Testis (tissue), 3 donors: ENCODE results near the gene ADAMTSL1. TPM values are rescaled to one million over a fixed set of nuclear protein-coding genes. Genes with fewer than 3 reads are reported as not detected.

ENCODE experiments used
- DNase-seq: peaks from one replicate; pipeline ENCODE4 v3.0.0-alpha.2; 2019
- H3K27ac ChIP-seq, 2 donors: fragments of 200-600 bp; sonication (generic); one replicate each; pipeline ENCODE4 v1.5.1; 2019
- H3K27me3 ChIP-seq: fragments of 200-600 bp; sonication (generic); one replicate; pipeline ENCODE4 v1.5.1; 2019
- H3K36me3 ChIP-seq: fragments of 200-600 bp; sonication (generic); one replicate; pipeline ENCODE4 v1.5.1; 2017; ENCODE audit warnings: low read depth; ENCODE audit errors: missing control alignments
- H3K4me1 ChIP-seq: fragments of 200-600 bp; sonication (generic); one replicate; pipeline ENCODE4 v1.5.1; 2019
- H3K4me3 ChIP-seq, 2 donors: fragments of 200-600 bp; sonication (generic); one replicate each; pipeline ENCODE4 v1.5.1; 2017 to 2019
- H3K9me3 ChIP-seq: fragments of 200-600 bp; sonication (generic); one replicate; pipeline ENCODE4 v1.5.1; 2017
- POLR2A ChIP-seq: fragments of 450-650 bp; IDR thresholded peaks from one replicate; pipeline ENCODE4 v1.6.1; 2017; ENCODE audit warnings: antibody characterized with exemption, mild to moderate bottlenecking, moderate library complexity
- WGBS, 2 donors: methylation state at CpG; one replicate each; pipeline ENCODE4 v1.1.5; 2018; 5-methylcytosine and 5-hydroxymethylcytosine counted together
- intact Hi-C: fragments of 100-400 bp; cut with DNase I; formaldehyde crosslinking; loops from one replicate; pipeline ENCODE4 v1.15.1; 2023; ENCODE audit warnings: low total_unique reads
- polyA plus RNA-seq: library from polyadenylated mRNA; stranded (reverse); fragments of 350-450 nt; fragmentation: Illumina TruSeq; extraction: RNeasy Lipid Tissue Mini Kit (QIAGEN cat#74804); gene quantifications from one replicate; pipeline ENCODE4 v1.2.3, GENCODE V29; 2014; ENCODE audit warnings: low read depth, low replicate concordance; ENCODE audit not compliant: insufficient read depth
- total RNA-seq, 2 donors: library from RNA; depleted of rRNA; stranded (reverse); fragments of >200 nt; gene quantifications; one replicate each; pipeline ENCODE4 v1.2.3, GENCODE V29; 2016
- TF ChIP-seq, protein P1 (sequence below), 3 experiments: fragments of 450-650 bp in 2 of 3; fragments of 200-600 bp in 1 of 3; sonication (generic) in 1 of 3; IDR thresholded peaks; one replicate each; pipeline ENCODE4 v1.5.1; 2016 to 2019; ENCODE audit warnings: antibody characterized with exemption in 3 of 3, mild to moderate bottlenecking in 2 of 3, moderate library complexity in 1 of 3

Gene ADAMTSL1
- total and polyA plus RNA-seq, 3 donors from 2014 or later, result 4.7 to 12.3 (median 6.7) TPM

DNA sequence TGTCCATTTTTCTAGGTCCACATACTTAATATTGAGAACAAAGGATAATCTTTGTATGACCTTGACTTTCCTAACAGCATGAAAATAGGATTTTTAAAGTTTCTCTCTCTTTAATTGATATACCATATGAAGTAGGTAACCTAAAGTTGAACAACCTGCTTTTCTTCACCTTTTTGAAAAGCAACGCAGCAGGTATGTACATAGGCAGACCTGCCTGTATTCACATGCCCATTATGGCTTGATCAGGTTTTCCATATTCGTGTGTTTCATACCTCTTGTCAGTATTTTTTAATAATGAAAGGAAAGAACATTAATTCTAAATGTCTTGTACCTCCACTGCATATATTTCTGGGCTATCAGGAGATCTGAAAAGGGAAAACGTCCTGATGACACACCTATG is 1.5 kb upstream of the ADAMTSL1 start:
- no peak for DNase-seq
- Histone ChIP-seq H3K4me3 (no peak overlapping the region), H3K27ac (no peak overlapping the region), H3K27me3 (no peaks in the 10 kb centered on the region), H3K36me3 (no peaks in the 10 kb centered on the region), H3K9me3 (no peaks in the 10 kb centered on the region), H3K4me1 (peaks cover 21% of the 10 kb centered on the region)
- no peak for TF ChIP-seq POLR2A
- TF ChIP-seq, protein P1, sequence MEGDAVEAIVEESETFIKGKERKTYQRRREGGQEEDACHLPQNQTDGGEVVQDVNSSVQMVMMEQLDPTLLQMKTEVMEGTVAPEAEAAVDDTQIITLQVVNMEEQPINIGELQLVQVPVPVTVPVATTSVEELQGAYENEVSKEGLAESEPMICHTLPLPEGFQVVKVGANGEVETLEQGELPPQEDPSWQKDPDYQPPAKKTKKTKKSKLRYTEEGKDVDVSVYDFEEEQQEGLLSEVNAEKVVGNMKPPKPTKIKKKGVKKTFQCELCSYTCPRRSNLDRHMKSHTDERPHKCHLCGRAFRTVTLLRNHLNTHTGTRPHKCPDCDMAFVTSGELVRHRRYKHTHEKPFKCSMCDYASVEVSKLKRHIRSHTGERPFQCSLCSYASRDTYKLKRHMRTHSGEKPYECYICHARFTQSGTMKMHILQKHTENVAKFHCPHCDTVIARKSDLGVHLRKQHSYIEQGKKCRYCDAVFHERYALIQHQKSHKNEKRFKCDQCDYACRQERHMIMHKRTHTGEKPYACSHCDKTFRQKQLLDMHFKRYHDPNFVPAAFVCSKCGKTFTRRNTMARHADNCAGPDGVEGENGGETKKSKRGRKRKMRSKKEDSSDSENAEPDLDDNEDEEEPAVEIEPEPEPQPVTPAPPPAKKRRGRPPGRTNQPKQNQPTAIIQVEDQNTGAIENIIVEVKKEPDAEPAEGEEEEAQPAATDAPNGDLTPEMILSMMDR (IDR thresholded peaks at IDR 0.05), result no peak
- 74 to 75% methylated on average over 3 of the region's 3 CpGs for WGBS, 2 donors
- intact Hi-C loops, result no loop called here

DNA sequence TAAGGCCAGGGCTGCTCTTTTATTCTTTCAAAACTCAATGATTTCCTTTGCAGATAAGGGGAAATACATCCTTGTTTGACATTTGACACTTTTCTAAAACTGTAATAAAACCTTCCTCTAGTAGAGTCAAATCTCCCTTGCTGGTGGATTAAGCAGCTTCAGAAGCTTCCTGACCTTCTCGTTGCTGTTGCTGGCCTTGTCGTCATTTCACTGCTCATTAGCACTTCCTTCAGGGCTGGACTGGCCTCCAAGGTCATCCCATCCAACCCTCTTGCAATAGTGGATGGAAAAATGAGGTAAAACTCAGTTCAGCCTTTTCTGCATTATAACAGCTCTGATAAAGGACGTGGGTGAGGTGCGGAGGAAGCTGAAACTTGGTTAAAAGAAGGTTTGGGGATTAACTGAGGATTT is 1.1 kb upstream of the ADAMTSL1 start:
- WGBS, 2 donors, result 21 to 25% methylated on average over 4 of the region's 4 CpGs
- TF ChIP-seq, protein P1 (IDR thresholded peaks at IDR 0.05), result no peak
- no peak for TF ChIP-seq POLR2A
- no peaks in the 10 kb centered on the region for H3K27me3 ChIP-seq
- no peak overlapping the region for H3K4me3 ChIP-seq
- H3K27ac ChIP-seq, result no peak overlapping the region
- intact Hi-C loops, result no loop called here
- no peaks in the 10 kb centered on the region for H3K36me3 ChIP-seq
- H3K9me3 ChIP-seq, result no peaks in the 10 kb centered on the region
- H3K4me1 ChIP-seq, result peaks cover 21% of the 10 kb centered on the region
- DNase-seq, result peak; percentile 62

DNA sequence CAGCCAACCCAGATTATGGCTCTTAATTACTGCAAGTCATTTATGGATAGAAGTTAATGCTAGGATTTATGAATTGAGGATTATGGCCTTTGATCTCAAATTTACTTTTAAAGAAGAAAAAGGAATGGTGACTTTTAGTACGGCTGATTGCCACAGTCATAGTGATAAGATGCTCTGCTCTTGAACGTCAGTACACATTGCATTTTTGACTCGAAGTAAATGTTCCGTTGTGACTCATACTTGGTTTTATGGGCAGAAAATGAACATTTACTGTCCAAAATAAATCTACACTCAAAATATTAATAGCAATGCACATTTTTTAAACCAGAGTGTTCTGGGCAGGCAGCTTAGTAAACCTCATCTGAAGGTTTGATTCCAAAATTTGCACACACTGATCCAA is 830 bp downstream of the ADAMTSL1 start:
- intact Hi-C loops, result no loop called here
- no peaks in the 10 kb centered on the region for H3K27me3 ChIP-seq
- no peak overlapping the region for H3K4me3 ChIP-seq
- 25 to 37% methylated on average over 4 of the region's 4 CpGs for WGBS, 2 donors
- H3K9me3 ChIP-seq, result no peaks in the 10 kb centered on the region
- H3K36me3 ChIP-seq, result no peaks in the 10 kb centered on the region
- no peak overlapping the region for H3K27ac ChIP-seq
- H3K4me1 ChIP-seq, result peaks cover 21% of the 10 kb centered on the region
- DNase-seq, result no peak
- no peak for TF ChIP-seq POLR2A
- TF ChIP-seq, protein P1 (IDR thresholded peaks at IDR 0.05), result no peak

DNA sequence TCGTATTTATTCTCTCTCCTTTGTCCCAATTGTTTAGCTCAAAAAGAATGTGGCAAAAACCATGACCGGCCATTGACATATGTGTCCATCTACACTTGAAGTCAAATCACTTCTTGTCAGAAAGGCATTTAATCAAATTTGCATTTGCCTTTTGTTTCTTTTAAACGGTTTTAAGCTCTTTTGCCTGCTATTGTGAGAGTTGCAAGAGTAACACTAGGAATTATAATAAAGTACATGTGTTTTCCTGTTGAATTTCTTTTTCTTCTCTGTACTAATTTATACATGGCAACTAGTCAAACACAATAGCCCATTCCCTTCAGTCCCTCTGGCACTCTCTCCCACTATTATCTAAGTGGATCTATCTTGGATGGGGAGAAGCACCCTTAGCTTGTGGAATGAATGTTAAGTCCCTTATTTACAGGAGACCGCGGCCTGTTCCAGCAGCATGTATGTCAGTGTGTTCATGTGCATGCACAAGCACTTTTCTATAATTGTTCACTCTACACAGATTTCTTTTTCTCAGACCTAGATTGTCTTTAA is 3.2 kb downstream of the ADAMTSL1 start:
- Histone ChIP-seq H3K36me3 (no peaks in the 10 kb centered on the region), H3K27ac (no peak overlapping the region), H3K4me3 (no peak overlapping the region), H3K9me3 (no peaks in the 10 kb centered on the region), H3K4me1 (peaks cover 21% of the 10 kb centered on the region), H3K27me3 (no peaks in the 10 kb centered on the region)
- 83 to 87% methylated on average over 5 of the region's 5 CpGs for WGBS, 2 donors
- DNase-seq, result no peak
- intact Hi-C loops, result no loop called here
- TF ChIP-seq POLR2A, result no peak
- TF ChIP-seq, protein P1 (IDR thresholded peaks at IDR 0.05), result no peak

DNA sequence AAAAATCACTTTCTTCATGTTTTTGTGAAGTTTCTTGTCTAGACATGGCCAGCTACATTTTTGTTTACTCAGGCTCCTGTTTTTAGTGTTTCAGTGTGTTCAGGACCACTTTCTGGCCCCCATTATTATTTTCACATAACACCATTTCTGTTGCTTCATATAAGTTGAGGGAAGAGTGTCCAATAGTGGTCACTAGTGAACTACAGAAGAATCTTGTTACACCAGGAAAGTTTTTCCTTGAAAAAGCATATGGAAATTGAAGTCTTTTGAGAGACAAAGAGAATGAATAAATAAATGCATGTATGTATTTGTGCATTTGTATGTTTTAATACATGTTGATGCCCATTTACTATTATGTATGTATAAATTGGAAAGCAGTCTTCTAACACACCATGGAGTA is 3.8 kb downstream of the ADAMTSL1 start:
- no peaks in the 10 kb centered on the region for H3K36me3 ChIP-seq
- no peak for DNase-seq
- no peak for TF ChIP-seq POLR2A
- TF ChIP-seq, protein P1 (IDR thresholded peaks at IDR 0.05), result no peak
- H3K4me1 ChIP-seq, result peaks cover 17% of the 10 kb centered on the region
- no peaks in the 10 kb centered on the region for H3K9me3 ChIP-seq
- no peak overlapping the region for H3K27ac ChIP-seq
- intact Hi-C loops, result no loop called here
- H3K4me3 ChIP-seq, result no peak overlapping the region
- H3K27me3 ChIP-seq, result no peaks in the 10 kb centered on the region
